AG04449 (cell line): ENCODE data around the gene HLA-DOA.

ENCODE experiments used
- CTCF ChIA-PET: fragments of 350-600 bp; formaldehyde crosslinking; extraction: SDS; loops from one replicate; lab custom pipeline; 2021; ENCODE audit warnings: antibody characterized with exemption; lab: Yijun Ruan, JAX
- POLR2A ChIA-PET: fragments of 400-600, 350-600 bp; formaldehyde crosslinking; extraction: SDS; loops from one replicate; lab custom pipeline; 2020; ENCODE audit warnings: antibody characterized with exemption, inconsistent platforms; lab: Yijun Ruan, JAX
- DNase-seq: peaks from one replicate; pipeline ENCODE4 v3.0.0-alpha.2; 2010; ENCODE audit warnings: low read depth, low spot score
- H3K4me3 ChIP-seq: 2 replicates; pipeline ENCODE4 v1.5.1; 2011; ENCODE audit warnings: low read depth, mild to moderate bottlenecking, control low read depth, low read length
- CTCF ChIP-seq: IDR thresholded peaks from one replicate; pipeline ENCODE4 v1.5.1; 2011; ENCODE audit warnings: mild to moderate bottlenecking, moderate library complexity, low read length, control low read depth, inconsistent platforms; ENCODE audit not compliant: insufficient read depth; ENCODE audit errors: missing control alignments

HLA-DOA gene

DNA sequence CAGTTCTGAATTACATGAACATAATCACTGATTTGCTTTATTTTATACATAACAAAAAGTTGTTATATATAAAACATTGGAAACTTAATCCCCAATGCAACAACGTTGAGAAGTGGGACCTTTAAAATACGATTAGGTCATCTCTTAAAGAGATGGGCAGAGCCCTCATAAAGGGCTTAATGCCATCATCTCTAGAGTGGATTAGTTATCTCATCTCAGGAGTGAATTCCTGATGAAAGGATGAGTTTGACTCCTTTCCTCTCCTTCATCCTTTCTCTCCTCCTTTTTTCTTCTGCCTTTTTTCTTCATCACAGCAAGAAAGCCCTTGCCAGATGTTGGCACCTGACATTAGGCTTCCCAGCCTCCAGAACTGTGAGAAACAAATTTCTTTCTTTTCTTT lies 13.9 kb downstream of the HLA-DOA start:
- no peak for TF ChIP-seq CTCF
- no peak for DNase-seq
- H3K4me3 ChIP-seq = no peak overlapping the region
- ChIA-PET POLR2A (no interaction called here), CTCF (interaction anchor here (1.1 to 3.5 kb wide), 2 partner anchors 11 to 62 kb away, joined by 4 to 13 read pairs; no protein-coding TSS in a partner anchor)

DNA sequence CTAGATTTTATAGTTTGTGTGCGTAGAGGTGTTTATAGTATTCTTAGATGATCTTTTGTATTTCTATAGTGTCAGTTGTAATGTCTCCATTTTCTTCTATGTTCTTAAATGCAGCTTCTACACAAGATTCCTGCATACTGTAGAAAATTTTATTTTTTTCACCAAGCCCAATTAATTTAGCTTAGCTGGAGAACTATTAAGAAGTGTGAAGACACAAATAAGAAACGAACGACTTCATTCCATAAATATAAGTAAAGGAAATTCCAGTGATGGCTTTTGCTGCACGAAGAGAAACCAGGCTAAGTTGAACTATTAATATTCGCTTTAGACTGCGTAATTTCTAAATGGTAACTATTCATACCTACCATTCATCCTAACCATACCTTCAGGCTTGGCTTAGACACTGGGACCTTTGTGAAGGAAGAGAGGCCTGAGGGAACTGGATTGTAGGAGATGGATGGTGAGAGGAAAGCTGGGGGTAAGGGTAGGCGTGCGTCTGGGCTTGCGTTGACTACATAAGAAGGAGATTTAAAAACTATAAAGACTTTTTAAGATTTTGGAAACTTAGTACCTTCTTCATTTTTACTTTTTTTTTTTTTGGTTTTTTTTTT lies 15.9 kb downstream of the HLA-DOA start:
- ChIA-PET CTCF (interaction anchor here (0.8 to 2.4 kb wide), 6 partner anchors 9 to 255 kb away, joined by 3 to 14 read pairs (median 4); partner anchors contain the start of genes HLA-DMA and TAP2), POLR2A (no interaction called here)
- DNase-seq = no peak
- TF ChIP-seq CTCF = no peak
- no peak overlapping the region for H3K4me3 ChIP-seq

- no peak for DNase-seq
- TF ChIP-seq CTCF = no peak
- no peak overlapping the region for H3K4me3 ChIP-seq
- ChIA-PET CTCF (interaction anchor here (2.4 kb wide), 1 partner anchor 39 kb away, joined by 8 read pairs; the partner anchor contains the start of gene HLA-DMA), POLR2A (interaction anchor here (1.0 kb wide), 1 partner anchor 20 kb away, joined by 4 read pairs; no protein-coding TSS in a partner anchor)
Measured at GRCh38 chr6:32991972-32992371, 17.4 kb downstream of the HLA-DOA start.

DNA sequence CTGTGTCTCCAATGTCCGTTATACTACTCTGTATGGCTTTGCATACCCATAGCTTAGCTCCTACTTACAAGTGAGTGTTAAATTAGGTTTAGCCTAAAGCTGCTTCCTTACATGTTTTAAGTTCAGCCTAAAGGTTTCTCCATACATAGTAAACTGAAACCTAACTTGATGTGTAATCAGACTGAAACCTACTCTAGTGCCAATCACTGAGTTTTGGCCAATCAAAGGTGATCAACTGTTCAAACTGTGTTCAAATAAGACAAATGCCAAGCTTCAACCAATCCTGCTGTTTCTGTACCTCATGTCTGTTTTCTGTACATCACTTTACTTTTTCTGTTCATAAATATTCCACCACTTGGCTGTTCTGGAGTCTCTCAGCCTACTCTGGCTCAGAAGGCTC lies 20.0 kb downstream of the HLA-DOA start:
- H3K4me3 ChIP-seq = no peak overlapping the region
- no peak for TF ChIP-seq CTCF
- ChIA-PET CTCF (interaction anchor here (1.9 to 8.8 kb wide), 6 partner anchors 10 to 104 kb away, joined by 6 to 337 read pairs (median 76); partner anchors contain the start of genes BRD2, HLA-DMA and HLA-DMB), POLR2A (no interaction called here)
- no peak for DNase-seq

- H3K4me3 ChIP-seq = no peak overlapping the region
- no peak for DNase-seq
- ChIA-PET CTCF (interaction anchor here (0.6 to 8.8 kb wide), 56 partner anchors 9 to 736 kb away, joined by 3 to 337 read pairs (median 5); partner anchors contain the start of genes BRD2, HLA-DMA, HLA-DMB and TAP2), POLR2A (interaction anchor here (0.9 to 3.4 kb wide), 5 partner anchors 12 to 95 kb away, joined by 4 to 104 read pairs (median 5); partner anchors contain the start of gene BRD2)
- peak; percentile 82 for TF ChIP-seq CTCF
Measured at GRCh38 chr6:32984622-32985389, 24.6 kb downstream of the HLA-DOA start.
